ENCODE measurements around the gene CEL.
"Not testable (repeated sequence)": the region's sequence is repeated elsewhere in the genome, so short reads cannot be mapped to it uniquely, and the experiment has no call there.

The CEL gene

DNA sequence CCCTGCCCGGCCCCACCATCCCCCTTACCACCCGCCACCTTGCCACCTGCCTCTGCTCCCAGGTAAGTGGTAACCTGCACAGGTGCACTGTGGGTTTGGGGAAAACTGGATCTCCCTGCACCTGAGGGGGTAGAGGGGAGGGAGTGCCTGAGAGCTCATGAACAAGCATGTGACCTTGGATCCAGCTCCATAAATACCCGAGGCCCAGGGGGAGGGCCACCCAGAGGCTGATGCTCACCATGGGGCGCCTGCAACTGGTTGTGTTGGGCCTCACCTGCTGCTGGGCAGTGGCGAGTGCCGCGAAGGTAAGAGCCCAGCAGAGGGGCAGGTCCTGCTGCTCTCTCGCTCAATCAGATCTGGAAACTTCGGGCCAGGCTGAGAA lies at the start of gene CEL:
Gene CEL, plus strand, starts transcription at position 218 of the 382 bp plus-strand sequence. Its CDS starts 22 bp downstream, at position 240.
- POLR2A ChIA-PET; CTCF ChIA-PET; DNase-seq (ENCODE audit: extremely low spot score): not testable (repeated sequence)

DNA sequence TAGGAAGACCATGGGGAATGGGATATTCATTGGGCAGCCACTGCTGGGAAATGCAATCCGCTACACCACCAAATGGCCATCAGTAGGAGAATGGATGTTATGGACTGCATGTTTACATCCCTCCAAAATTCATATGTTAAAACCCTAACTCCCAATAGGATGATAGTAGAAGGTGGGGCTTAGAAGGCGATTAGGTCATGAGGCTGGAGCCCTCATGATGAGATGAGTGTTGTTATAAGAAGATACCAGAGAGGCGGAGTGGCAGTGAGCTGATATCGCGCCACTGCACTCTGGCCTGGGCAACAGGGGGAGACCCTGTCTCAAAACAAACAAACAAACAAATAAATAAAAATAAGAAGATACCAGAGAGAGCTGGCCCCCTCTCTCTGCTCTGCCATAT lies 47.1 kb upstream of the CEL start:
- CTCF ChIA-PET: no interaction called here
- POLR2A ChIA-PET: no interaction called here
- DNase-seq (ENCODE audit: extremely low spot score): no peak
- no peak for TF ChIP-seq LEF1 (IDR thresholded peaks at IDR 0.05; ENCODE audit: borderline replicate concordance)
- no peak for TF ChIP-seq FOXM1 (IDR thresholded peaks at IDR 0.05; ENCODE audit: borderline replicate concordance)
- TF ChIP-seq NFRKB (IDR thresholded peaks at IDR 0.05): no peak
- TF ChIP-seq L3MBTL2 (conservative IDR thresholded peaks at IDR 0.05): no peak
- TF ChIP-seq ARNT (IDR thresholded peaks at IDR 0.05): no peak
- TF ChIP-seq ZNF384 (IDR thresholded peaks at IDR 0.05): no peak
- no peak for TF ChIP-seq SUZ12 (IDR thresholded peaks at IDR 0.05)
- TF ChIP-seq FOXA1 (IDR thresholded peaks at IDR 0.05): no peak
- no peak for TF ChIP-seq HDGF (IDR thresholded peaks at IDR 0.05; ENCODE audit: borderline replicate concordance)
- no peak for TF ChIP-seq BHLHE40 (IDR thresholded peaks at IDR 0.05; ENCODE audit: borderline replicate concordance)
- TF ChIP-seq, protein P1, sequence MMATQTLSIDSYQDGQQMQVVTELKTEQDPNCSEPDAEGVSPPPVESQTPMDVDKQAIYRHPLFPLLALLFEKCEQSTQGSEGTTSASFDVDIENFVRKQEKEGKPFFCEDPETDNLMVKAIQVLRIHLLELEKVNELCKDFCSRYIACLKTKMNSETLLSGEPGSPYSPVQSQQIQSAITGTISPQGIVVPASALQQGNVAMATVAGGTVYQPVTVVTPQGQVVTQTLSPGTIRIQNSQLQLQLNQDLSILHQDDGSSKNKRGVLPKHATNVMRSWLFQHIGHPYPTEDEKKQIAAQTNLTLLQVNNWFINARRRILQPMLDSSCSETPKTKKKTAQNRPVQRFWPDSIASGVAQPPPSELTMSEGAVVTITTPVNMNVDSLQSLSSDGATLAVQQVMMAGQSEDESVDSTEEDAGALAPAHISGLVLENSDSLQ (IDR thresholded peaks at IDR 0.05): no peak
- no peak for TF ChIP-seq ELF4 (IDR thresholded peaks at IDR 0.05)
- TF ChIP-seq SP1 (IDR thresholded peaks at IDR 0.05): no peak
- no peak for TF ChIP-seq CTBP1 (IDR thresholded peaks at IDR 0.05; ENCODE audit: borderline replicate concordance)

DNA sequence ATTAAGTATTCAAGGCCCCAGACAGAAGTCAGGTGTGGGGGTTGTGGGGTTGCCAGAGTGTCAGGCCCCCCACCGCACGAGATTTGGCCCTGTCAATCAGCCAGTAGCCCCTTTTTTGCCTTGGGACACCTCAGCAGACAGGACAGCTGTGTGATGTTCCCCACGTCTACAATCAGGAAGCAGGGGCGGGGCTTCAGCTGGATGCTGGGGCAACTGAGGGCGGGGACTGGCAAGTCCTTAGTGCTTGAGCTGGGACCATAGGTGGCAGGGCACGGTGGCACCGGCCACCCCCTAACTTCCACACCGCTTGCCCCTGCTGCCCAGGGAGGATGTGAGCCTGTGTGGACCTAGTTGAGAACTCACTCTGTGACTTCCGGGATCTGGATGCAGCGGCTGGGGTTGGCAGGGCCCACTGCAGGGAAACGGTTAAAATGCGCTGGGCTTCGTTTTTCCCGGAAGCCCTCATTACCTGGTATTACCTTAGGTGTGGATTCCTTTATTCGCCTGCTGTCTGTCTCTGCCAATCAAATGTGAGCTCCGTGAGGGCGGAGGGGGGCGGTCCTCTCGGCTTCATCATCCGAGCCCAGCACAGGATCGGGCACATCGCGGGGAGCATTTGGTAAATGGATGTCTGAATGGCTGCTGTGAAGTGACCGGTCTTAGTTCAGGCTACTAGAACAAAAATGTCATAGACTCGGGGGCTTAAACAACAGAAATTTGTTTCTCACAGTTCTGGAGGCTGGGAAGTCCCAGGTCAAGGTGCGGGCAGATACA lies 38.5 kb upstream of the CEL start:
- no peak for TF ChIP-seq L3MBTL2 (conservative IDR thresholded peaks at IDR 0.05)
- no peak for TF ChIP-seq HDGF (IDR thresholded peaks at IDR 0.05; ENCODE audit: borderline replicate concordance)
- no peak for TF ChIP-seq LEF1 (IDR thresholded peaks at IDR 0.05; ENCODE audit: borderline replicate concordance)
- no peak for TF ChIP-seq ELF4 (IDR thresholded peaks at IDR 0.05)
- no peak for TF ChIP-seq CTBP1 (IDR thresholded peaks at IDR 0.05; ENCODE audit: borderline replicate concordance)
- no peak for TF ChIP-seq ZNF384 (IDR thresholded peaks at IDR 0.05)
- TF ChIP-seq SP1 (IDR thresholded peaks at IDR 0.05): no peak
- no peak for TF ChIP-seq SUZ12 (IDR thresholded peaks at IDR 0.05)
- no peak for TF ChIP-seq ARNT (IDR thresholded peaks at IDR 0.05)
- TF ChIP-seq, protein P1 (IDR thresholded peaks at IDR 0.05): no peak
- no peak for TF ChIP-seq TARDBP (IDR thresholded peaks at IDR 0.05)
- no peak for TF ChIP-seq NFRKB (IDR thresholded peaks at IDR 0.05)
- no peak for TF ChIP-seq FOXA1 (IDR thresholded peaks at IDR 0.05)
- no peak for TF ChIP-seq BHLHE40 (IDR thresholded peaks at IDR 0.05; ENCODE audit: borderline replicate concordance)
- no peak for TF ChIP-seq FOXM1 (IDR thresholded peaks at IDR 0.05; ENCODE audit: borderline replicate concordance)
- no peak for TF ChIP-seq FOXK2 (IDR thresholded peaks at IDR 0.05)
- DNase-seq (ENCODE audit: extremely low spot score): no peak
- ChIA-PET CTCF (interaction anchor here (1.4 to 2.6 kb wide), 4 partner anchors 11 to 124 kb away, joined by 7 to 18 read pairs (median 8); no protein-coding TSS in a partner anchor), POLR2A (no interaction called here)

DNA sequence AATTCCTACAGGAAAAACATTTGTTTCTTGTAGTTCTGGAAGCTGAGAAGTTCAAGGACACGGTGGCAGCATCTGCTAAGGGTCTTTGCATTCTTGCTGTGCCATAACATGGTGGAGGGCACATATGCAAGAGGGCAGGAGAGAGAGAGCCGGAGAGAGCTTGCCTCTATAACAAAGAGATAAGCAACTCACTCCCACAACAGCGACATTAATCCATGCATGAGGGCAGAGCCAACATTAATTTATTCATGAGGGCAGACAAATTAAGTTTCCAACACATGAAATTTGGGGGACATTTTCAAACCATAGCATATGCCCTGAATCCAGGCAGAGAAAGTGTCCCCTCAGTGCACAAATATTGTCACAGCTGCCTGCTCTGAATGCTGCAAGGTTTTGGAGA lies 35.4 kb upstream of the CEL start:
- TF ChIP-seq, protein P1 (IDR thresholded peaks at IDR 0.05): no peak
- TF ChIP-seq ZNF384 (IDR thresholded peaks at IDR 0.05): no peak
- no peak for TF ChIP-seq FOXA1 (IDR thresholded peaks at IDR 0.05)
- no peak for TF ChIP-seq BHLHE40 (IDR thresholded peaks at IDR 0.05; ENCODE audit: borderline replicate concordance)
- TF ChIP-seq SP1 (IDR thresholded peaks at IDR 0.05): no peak
- no peak for TF ChIP-seq HDGF (IDR thresholded peaks at IDR 0.05; ENCODE audit: borderline replicate concordance)
- TF ChIP-seq L3MBTL2 (conservative IDR thresholded peaks at IDR 0.05): no peak
- no peak for TF ChIP-seq NFRKB (IDR thresholded peaks at IDR 0.05)
- TF ChIP-seq FOXM1 (IDR thresholded peaks at IDR 0.05; ENCODE audit: borderline replicate concordance): no peak
- no peak for TF ChIP-seq FOXK2 (IDR thresholded peaks at IDR 0.05)
- no peak for TF ChIP-seq ELF4 (IDR thresholded peaks at IDR 0.05)
- no peak for TF ChIP-seq LEF1 (IDR thresholded peaks at IDR 0.05; ENCODE audit: borderline replicate concordance)
- TF ChIP-seq CTBP1 (IDR thresholded peaks at IDR 0.05; ENCODE audit: borderline replicate concordance): no peak
- TF ChIP-seq SUZ12 (IDR thresholded peaks at IDR 0.05): no peak
- TF ChIP-seq TARDBP (IDR thresholded peaks at IDR 0.05): no peak
- TF ChIP-seq ARNT (IDR thresholded peaks at IDR 0.05): no peak
- ChIA-PET POLR2A (no interaction called here), CTCF (no interaction called here)
- no peak for DNase-seq (ENCODE audit: extremely low spot score)

DNA sequence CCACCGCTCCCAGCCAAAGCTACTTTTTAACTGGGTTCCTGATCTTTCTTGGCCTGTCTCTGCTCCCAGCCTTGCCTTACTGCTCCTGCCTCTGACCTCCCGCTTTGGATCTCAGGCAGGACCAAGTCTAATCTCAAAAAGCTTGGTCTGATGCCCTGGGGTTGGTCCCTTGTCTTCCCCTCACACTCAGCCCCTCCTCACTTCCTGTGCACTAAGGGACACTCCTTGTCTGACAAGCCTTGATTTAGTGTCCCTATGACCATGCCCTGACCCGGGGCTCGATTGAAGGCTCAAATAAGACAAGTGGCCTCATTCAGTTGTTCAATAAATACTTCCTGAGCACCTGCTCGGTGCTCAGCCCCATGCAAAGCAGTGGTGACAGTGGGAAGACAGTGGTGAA lies 34.6 kb upstream of the CEL start:
- POLR2A ChIA-PET: no interaction called here
- no peak for DNase-seq (ENCODE audit: extremely low spot score)
- CTCF ChIA-PET: no interaction called here
- TF ChIP-seq FOXK2 (IDR thresholded peaks at IDR 0.05) (no peak), ARNT (IDR thresholded peaks at IDR 0.05) (no peak), TARDBP (IDR thresholded peaks at IDR 0.05) (no peak)

DNA sequence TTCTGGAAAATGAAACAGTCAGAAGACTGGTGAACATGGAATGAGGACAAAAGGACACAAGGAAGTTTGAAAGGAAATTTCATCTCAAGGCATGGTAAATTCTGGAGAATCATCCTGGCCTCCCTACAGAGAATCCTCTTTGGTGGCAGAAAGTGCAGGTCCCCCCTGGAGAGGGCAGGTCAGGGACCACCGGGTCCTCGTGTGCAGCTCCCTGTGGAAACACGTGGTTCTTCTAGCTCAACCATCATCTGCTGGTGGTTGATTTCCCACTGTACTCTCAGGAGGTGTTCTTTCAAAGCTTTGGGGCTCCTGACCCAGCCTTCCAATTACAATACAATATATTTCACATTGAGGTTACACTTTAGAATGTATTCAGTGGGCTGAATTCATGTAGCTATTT lies 33.6 kb upstream of the CEL start:
- ChIA-PET POLR2A (no interaction called here), CTCF (no interaction called here)
- TF ChIP-seq, protein P1 (IDR thresholded peaks at IDR 0.05): no peak
- TF ChIP-seq LEF1 (IDR thresholded peaks at IDR 0.05; ENCODE audit: borderline replicate concordance): no peak
- TF ChIP-seq FOXA1 (IDR thresholded peaks at IDR 0.05): no peak
- TF ChIP-seq FOXM1 (IDR thresholded peaks at IDR 0.05; ENCODE audit: borderline replicate concordance): no peak
- no peak for TF ChIP-seq ELF4 (IDR thresholded peaks at IDR 0.05)
- no peak for TF ChIP-seq HDGF (IDR thresholded peaks at IDR 0.05; ENCODE audit: borderline replicate concordance)
- TF ChIP-seq L3MBTL2 (conservative IDR thresholded peaks at IDR 0.05): no peak
- no peak for TF ChIP-seq TARDBP (IDR thresholded peaks at IDR 0.05)
- TF ChIP-seq SP1 (IDR thresholded peaks at IDR 0.05): no peak
- no peak for TF ChIP-seq ZNF384 (IDR thresholded peaks at IDR 0.05)
- no peak for TF ChIP-seq BHLHE40 (IDR thresholded peaks at IDR 0.05; ENCODE audit: borderline replicate concordance)
- no peak for TF ChIP-seq SUZ12 (IDR thresholded peaks at IDR 0.05)
- TF ChIP-seq FOXK2 (IDR thresholded peaks at IDR 0.05): no peak
- TF ChIP-seq ARNT (IDR thresholded peaks at IDR 0.05): no peak
- no peak for TF ChIP-seq NFRKB (IDR thresholded peaks at IDR 0.05)
- DNase-seq (ENCODE audit: extremely low spot score): no peak
